ENCODE data around the gene CEP112. TPM values are rescaled to one million over a fixed set of nuclear protein-coding genes. Genes with fewer than 3 reads are reported as not detected.

Gene CEP112
- total and polyA plus RNA-seq, 2 of the 8 experiments (the other 6 are each of a cell fraction or from before 2014, with no cell fraction given) = 0.62 to 3.1 TPM

GRCh38 chr17:66233023-66233753, 41.3 kb upstream of the CEP112 start (continued):
- TF ChIP-seq ZNF274 (IDR thresholded peaks at IDR 0.05; ENCODE audit: borderline replicate concordance, extremely low read depth, low read length) (no peak), POU5F1 (IDR thresholded peaks at IDR 0.05; ENCODE audit: low read depth, low read length) (no peak)

All from H1 (cell line).